GM19397 (cell line): ENCODE data around the gene CCNB2.
"Not testable (repeated sequence)": the region's sequence is repeated elsewhere in the genome, so short reads cannot be mapped to it uniquely, and the experiment has no call there.

Source experiments
- ATAC-seq: cut with Tn5 transposase; IDR thresholded peaks from one replicate; pipeline ENCODE4 v1.9.1; 2021; ENCODE audit warnings: mild to moderate bottlenecking, moderate library complexity; ENCODE audit not compliant: unreplicated experiment

CCNB2 gene

DNA sequence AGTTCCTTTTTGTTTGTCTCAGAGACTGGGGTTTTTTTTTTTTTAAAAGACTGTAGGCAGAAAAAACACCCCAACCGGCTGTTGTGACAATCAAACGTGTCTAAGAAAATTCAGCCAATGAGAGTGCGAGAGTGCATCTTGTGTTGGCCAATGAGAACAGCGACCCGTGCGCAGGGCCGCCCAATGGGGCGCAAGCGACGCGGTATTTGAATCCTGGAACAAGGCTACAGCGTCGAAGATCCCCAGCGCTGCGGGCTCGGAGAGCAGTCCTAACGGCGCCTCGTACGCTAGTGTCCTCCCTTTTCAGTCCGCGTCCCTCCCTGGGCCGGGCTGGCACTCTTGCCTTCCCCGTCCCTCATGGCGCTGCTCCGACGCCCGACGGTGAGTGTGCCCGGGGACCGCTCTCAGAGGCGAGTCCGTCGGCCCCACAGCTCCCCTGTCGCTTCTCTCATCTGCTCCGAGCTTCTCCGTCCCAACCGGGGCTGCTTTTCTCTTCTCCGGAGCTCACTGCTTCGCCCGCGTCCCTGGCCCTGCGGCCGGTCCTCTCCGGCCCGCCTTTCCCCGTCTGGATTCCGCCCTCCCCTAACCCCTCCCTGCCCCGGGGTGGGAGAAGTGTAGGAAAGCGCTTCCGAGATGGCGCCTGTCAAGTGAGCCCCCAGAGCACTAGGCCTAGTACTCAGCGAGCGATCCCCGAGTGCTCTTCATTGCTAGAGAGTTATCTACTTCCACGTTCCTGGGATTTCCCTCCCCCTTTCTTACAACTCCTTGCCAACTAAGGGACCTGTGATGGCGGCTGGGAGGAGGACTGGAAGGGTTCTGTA lies at the start of gene CCNB2:
Gene CCNB2 (plus strand): TSS at position 235 of the 821 bp plus-strand sequence. CDS start 123 bp downstream, at position 358.
- ATAC-seq = peak; percentile 97

GRCh38 chr15:59059076-59059597 lies 45.8 kb upstream of the CCNB2 start:
- no peak for ATAC-seq

GRCh38 chr15:59060348-59060747 lies 44.6 kb upstream of the CCNB2 start:
- ATAC-seq = no peak

- ATAC-seq = no peak
Observed at GRCh38 chr15:59063042-59063441, 41.9 kb upstream of the CCNB2 start.

GRCh38 chr15:59069430-59069829 lies 35.5 kb upstream of the CCNB2 start:
- no peak for ATAC-seq

DNA sequence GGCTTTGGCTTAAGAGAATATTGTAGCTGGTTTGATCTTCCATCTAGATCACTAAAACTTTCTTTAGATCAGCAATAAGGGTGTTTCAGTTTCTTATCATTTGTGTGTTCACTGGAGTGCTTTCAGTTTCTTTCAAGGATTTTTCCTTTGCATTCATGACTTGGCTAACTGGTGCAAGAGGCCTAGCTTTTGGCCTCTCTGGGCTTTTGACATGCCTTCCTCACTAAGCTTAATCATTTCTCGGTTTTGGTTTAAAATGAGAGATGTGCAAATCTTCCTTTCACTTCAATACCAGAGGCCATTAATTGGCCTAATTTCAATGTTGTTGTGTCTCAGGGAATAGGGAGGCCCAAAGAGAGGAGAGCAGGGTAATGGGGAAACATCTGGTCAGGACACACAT lies 30.3 kb upstream of the CCNB2 start:
- ATAC-seq = no peak

- ATAC-seq = no peak
Observed at GRCh38 chr15:59087731-59088130, 17.2 kb upstream of the CCNB2 start.

GRCh38 chr15:59094077-59094476 lies 10.9 kb upstream of the CCNB2 start:
- ATAC-seq = no peak

GRCh38 chr15:59096429-59096828 lies 8.5 kb upstream of the CCNB2 start:
- ATAC-seq = no peak

DNA sequence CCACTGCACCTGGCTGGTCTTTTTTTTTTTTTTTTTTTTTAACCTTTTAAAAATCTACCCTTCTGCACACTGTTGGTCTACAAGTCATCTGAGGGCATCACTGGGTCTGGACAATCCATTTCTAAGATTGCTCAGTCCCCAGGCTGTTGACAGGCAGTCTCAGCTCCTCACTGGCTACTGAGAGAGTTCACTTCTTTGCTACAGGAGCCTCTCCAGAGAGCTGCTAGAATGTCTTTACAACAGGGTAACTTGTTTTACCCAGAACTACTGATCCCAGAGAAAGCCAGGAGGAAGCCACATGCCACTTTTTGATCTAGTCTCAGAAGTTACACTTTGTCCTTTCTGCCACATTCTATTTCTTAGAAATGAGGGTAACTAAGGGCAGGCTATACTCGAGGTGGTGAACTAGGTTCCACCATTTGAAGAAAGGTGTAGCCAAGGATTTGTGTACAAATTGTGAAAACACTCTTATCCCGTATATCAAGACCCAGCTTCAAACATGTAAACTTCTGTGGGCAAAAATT lies 5.7 kb upstream of the CCNB2 start:
- ATAC-seq = no peak

GRCh38 chr15:59104602-59104911 lies 389 bp upstream of the CCNB2 start:
- ATAC-seq = no peak

DNA sequence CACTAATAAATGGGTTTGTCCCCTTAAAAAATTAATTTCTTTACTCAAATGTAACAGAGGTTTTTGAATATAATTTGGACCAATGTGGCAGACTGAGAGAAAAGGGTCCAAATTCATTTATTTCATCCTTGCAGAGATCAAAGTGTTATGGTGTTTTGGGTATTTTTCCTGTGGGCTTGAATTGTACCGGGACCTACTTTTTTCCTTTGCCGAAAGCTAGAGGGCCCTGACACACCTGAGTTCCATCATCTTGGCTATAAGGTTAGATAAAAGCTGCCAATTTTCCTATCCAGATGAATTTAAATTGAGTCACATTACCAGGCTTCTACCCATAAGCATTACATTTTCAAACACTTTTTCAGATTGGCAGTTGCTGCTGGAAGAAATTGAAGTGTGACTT lies 908 bp downstream of the CCNB2 start:
- ATAC-seq = no peak

DNA sequence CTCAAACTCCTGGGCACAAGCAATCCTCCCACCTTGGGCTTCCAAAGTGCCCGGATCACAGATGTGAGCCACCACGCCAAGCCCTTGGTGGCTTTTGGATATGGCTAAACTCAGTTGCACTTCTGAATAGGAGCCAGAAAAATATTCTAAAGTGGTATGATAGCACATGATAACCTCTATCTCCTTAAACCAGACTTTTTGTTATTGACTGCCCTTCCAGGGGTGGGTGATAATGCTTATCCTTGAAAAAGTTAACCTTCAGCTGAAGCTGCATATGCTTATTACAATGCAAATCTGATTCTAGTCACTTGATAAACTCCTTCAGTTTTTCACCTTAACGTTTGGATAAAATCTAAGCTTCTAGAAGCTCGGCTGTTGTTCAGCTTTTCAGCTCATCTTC lies 6.3 kb downstream of the CCNB2 start:
- no peak for ATAC-seq

DNA sequence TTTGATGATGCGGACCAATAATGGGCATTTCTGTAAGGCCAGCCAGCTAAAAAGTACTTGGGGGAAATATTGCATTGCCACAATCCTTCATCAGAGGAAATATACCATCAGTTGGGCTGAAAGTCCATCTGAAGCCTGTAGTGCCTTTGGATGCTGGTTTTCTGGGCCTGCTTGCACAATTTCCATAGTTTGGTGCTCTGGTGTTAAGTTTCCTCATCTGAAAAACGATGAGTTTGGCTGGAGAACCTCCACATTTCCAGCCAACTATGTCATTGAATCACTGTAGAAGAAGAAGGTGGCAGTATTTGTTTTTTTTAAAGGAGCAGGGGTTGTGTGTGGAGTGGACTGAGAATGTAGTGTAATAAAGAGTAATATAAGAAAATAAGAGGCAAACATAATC lies 10.1 kb downstream of the CCNB2 start:
- no peak for ATAC-seq

- ATAC-seq = no peak
Observed at GRCh38 chr15:59116141-59116540, 11.2 kb downstream of the CCNB2 start.

DNA sequence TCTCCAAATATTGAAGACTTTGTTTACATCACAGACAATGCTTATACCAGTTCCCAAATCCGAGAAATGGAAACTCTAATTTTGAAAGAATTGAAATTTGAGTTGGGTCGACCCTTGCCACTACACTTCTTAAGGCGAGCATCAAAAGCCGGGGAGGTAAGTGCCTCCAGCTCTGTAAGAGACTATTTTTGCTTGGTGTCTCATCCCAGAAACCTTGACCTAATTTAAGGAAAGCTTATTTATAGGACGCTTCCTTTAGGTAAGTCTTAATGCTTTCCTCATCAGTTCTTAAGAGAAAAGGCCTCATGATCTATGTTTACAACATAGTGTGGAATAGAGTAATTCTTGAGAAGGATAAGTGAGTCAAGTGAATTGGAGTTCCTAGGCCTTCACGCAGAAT lies 11.8 kb downstream of the CCNB2 start:
- ATAC-seq = no peak

- ATAC-seq = no peak
Observed at GRCh38 chr15:59119625-59120024, 14.7 kb downstream of the CCNB2 start.

- ATAC-seq = no peak
Observed at GRCh38 chr15:59120937-59121336, 16.0 kb downstream of the CCNB2 start.

DNA sequence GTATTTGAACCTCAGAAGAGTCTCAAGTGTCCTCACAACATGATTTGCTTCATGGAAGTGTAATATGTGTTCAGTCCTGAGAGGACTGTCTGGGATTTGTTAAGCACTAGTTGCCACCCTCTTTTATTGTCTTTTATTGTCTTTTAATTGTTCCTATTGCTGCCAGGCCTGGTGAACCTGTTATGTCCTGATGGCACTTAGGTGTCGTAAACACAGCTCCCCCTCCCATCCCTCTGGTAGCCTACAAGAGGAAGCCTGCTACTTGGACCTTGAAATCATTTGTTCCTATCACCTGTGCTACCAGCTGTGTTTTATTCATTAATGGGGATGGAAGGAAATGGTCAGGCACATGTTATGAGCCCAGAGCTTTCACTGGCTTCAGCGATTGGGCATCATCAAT lies 19.3 kb downstream of the CCNB2 start:
- ATAC-seq = no peak

DNA sequence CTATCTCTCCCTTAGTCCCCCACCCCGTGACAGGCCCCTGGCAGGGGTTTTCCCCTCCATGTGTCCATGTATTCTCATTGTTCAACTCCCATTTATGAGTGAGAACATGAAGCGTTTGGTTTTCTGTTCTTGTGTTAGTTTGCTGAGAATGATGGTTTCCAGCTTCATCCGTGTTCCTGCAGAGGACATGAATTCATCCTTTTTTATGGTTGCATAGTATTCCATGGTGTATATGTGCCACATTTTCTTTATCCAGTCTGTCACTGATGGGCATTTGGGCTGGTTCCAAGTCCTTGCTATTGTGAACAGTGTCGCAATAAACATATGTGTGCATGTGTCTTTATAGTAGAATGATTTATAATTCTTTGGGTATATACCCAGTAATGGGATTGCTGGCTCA lies 20.7 kb downstream of the CCNB2 start:
- ATAC-seq = not testable (repeated sequence)

- not testable (repeated sequence) for ATAC-seq
Observed at GRCh38 chr15:59127255-59127654, 22.3 kb downstream of the CCNB2 start.

DNA sequence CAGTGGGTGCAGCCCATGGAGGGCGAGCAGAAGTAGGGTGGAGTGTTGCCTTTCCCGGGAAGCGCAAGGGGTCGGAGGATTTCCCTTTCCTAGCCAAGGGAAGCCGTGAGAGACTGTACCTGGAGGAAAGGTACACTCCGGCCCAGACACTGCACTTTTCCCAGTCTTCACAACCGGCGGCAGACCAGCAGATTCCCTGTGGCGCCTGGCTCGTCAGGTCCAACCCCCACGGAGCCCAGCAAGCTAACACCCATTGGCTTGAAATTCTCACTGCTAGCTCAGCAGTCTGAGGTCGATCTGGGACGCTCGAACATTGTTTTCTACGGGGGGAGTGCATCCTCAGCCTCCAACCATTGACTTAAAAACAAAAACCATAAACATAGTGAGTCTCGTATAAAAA lies 26.5 kb downstream of the CCNB2 start:
- ATAC-seq = no peak
